Posterior cingulate gyrus (tissue), 11 donors: ENCODE measurements around the gene CD40LG.

Source experiments
- DNase-seq, 10 donors: peaks; one replicate each; pipeline versions ENCODE4 v3.0.0 to v3.0.0-alpha.2; 2020 to 2021; ENCODE audit warnings: mixed read lengths in 3 of 10
- intact Hi-C: fragments of 100-400 bp; cut with DNase I; formaldehyde crosslinking; loops from one replicate; pipeline ENCODE4 v1.15.1; 2023

CD40LG gene

DNA sequence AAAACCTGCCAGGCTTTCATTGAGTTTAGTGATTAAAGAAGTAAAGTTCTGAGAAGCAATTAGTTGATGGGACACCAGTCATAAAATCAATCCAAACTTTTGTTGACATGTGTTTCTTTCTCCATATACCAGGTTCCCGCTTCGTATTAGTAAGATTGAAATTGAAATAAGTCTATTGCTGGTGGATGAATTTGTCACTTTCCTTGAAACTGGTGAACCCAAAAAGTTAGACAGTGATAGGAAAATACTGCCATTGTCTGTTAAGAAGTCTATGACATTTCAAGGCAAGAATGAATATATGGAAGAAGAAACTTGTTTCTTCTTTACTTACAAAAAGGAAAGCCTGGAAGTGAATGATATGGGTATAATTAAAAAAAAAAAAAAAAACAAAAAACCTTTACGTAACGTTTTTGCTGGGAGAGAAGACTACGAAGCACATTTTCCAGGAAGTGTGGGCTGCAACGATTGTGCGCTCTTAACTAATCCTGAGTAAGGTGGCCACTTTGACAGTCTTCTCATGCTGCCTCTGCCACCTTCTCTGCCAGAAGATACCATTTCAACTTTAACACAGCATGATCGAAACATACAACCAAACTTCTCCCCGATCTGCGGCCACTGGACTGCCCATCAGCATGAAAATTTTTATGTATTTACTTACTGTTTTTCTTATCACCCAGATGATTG is at the start of gene CD40LG:
CD40LG (plus strand) TSS at position 482 of the 684 bp plus-strand sequence; CDS start at position 573, 91 bp downstream.
- intact Hi-C loops: no loop called here
- no peak for DNase-seq

DNA sequence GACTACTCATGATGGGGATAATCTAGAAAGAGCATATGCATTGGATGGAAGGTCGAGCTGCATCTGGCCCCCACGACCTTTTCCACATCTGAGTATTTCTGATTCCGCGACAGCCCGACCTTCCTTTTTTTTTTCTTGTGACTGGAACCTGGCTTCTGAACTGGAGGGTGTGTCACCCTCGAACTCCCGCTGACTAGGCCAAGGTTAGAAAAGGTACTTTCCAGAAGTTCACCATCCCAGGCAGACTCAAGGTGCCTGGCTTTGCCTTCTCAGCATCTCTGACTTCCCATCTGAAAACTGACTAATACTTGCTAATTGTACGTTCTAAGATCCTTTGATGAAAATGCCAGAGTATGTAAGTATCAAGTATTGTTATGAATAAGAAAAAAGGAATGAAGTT is 49.3 kb upstream of the CD40LG start:
- intact Hi-C loops: no loop called here

DNA sequence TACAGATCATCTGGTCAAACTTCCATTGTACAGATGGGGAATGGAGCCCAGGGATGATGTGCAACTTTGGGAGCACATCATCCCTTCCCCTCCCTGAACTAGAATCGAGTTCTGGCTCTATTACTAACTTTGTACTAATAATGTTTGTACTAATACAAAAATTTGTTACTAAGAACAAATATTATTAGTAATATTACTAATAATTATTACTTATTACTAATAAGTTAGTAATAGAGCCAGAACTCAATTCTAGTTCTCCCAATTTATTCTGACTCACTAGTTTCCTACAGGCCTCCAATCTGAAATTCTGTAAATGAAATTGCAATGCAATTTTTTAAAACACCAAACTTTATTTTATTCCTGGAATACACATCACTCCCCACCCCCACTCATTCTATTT is 47.9 kb upstream of the CD40LG start:
- no peak for DNase-seq
- intact Hi-C loops: loop anchor here (10.0 kb wide), 1 partner anchor 95 kb away; no protein-coding TSS in a partner anchor

More for the DNA sequence above, 49.3 kb upstream of the CD40LG start:
- no peak for DNase-seq

DNA sequence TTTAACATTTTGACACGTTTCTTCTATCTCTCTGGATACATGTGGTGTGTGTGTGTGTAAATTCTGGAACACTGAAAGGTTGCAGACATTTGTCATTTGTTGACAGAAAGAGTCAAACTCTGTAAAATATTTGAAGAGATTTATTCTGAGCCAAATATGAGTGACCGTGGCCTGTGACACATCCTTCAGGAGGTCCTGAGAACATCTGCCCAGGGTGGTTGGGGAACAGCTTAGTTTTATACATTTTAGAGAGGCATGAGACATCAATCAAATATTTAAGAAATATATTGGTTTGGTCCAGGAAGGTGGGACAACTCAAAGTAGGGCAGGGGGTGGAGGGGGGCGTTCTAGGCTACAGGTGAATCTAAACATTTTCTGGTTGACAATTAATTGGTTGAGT is 40.7 kb upstream of the CD40LG start:
- intact Hi-C loops: loop anchor here (10.0 kb wide), 1 partner anchor 88 kb away; no protein-coding TSS in a partner anchor
- DNase-seq: no peak

DNA sequence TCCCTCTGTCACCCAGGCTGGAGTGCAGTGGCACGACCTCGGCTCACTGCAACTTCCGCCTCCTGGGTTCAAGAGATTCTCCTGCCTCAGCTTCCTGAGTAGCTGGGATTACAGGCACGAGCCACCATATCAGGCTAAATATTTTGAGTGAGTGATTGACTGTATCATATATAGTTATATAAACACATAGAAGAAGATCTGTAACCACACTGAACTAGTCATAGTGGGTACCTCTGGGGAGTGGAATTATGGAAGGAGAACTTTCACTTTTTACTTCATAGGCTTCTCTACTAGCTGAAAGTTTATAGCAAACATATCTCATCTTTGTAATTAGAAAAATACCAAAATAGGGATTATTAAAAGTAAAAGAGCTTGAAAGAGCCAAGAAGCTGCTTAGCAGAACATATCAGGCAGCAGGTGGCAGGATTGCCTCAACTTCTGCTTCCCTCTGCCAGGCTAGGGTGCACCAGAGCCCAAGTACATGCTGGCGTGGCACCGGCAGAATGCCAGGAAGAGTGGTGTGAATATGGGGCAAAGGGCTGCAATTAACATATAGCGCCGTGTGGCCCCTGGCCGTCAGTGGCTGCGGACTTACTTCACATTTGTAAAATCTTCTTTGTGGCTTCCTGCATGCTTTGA is 39.5 kb upstream of the CD40LG start:
- DNase-seq: peak in 5 of 10 donors; percentile 7 to 27 (median 10)
- intact Hi-C loops: loop anchor here (10.0 kb wide), 1 partner anchor 86 kb away; no protein-coding TSS in a partner anchor

DNA sequence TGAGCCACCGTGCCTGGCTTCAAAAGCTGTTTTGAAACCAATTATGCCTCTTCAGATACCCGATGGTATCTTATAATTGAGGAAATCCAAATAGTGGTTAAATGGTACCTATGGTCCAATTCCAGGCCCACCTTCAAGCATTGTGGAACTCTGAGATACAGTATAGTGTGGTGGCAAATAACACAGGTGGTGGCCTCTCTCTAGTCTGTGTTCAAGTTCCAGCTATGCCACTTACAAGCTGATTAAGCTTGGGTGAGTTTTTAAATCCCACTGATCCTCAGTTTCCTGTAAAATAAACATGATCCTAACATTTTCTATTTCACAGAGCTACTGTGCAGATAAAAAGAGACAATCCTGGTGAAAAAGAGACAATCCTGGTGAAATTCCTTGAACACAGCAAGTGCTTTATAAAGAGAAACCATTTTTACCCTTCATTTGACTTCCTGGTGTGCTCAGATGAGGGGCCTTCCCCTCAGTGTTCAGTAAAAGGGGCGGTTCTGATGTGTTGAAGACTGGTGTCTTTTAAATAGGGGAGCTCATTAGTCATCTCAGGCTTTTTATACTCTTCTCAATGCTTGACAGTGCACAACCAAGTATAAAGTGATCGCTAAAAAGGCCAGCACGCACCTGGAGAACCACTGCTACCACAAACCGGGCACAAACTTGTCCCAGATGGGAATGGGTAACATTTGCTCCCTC is 30.8 kb upstream of the CD40LG start:
- intact Hi-C loops: no loop called here
- DNase-seq: no peak

DNA sequence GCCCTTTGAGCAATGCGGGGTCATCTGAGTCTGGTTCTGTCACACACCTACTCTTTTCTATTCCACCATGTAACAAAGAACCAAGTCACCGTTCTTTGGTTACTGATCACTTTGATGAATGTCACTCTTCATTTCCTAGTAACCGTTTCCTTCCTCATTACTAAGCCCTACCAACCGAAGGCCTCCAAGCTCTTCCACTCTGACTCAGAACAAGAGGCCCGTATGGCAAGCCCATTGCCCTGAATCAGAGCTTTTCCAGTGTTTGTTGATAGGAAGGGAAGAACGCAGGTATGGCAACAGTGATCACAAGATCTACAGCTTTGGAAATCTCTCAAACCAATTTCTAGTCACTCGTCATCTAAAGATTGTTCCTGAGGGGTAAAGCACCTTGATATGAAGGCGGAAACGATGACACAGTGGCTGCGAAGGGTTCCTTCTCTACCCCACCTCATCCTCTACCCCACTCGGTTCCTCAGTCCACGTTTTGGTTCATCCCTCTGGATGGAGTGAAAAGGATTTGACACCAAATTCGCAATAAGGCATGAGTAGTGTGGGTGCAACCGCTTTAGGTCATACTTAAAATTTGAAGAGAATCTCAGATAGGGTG is 28.0 kb upstream of the CD40LG start:
- no peak for DNase-seq
- intact Hi-C loops: no loop called here

DNA sequence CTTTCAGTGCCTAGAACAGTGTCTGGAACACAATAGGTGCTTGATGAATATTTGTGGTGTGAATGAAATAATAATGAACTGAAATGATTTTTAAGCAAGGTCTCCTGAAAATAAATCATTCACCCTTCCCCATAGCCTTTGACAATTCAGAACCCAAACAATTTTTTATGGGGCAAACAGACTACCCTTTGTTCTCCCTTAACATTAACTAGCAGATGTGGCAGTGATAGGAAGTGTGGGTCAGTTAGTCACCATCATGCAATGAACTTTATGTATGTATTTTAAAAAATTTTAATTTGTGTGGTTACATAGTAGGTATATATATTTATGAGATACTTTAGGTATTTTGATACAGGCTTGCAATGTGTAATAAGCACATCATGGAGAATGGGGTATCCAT is 27.2 kb upstream of the CD40LG start:
- no peak for DNase-seq
- intact Hi-C loops: no loop called here

DNA sequence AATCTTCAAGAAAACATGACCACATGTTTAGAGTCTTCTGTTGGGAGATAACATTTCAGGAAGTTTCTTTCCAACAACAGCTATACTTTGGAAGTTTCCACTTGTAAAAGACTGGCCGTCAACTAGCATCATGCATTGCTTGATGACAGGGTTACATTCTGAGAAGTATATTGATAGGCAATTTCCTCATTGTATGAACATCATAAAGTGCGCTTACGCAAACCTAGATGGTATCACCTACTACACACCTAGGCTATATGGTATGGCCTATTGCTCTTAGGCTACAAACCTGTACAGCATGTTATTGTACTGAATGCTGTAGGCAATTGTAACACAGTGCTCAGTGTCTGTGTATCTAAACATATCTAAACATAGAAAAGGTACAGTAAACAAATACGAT is 25.4 kb upstream of the CD40LG start:
- intact Hi-C loops: no loop called here

DNA sequence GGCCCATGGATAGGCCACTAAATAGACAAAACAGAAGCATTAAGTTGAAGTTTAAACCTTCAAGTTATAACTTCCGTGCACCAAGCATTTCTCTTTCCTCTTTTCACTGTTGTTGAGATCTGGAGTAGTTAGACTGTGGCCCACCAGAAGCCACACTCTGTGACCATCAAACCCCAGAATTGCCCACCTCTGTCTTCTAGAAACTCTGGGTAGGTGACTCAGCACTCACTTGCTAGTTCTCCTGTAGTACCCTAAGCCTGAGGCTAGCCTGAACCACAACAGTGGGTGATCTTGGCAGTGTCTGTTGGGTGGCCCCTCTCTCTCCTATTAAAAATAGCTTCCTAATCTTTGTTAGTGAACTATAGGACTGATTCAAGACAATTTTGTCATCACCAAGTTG is 24.6 kb upstream of the CD40LG start:
- no peak for DNase-seq
- intact Hi-C loops: no loop called here

More for the DNA sequence above, 25.4 kb upstream of the CD40LG start:
- DNase-seq: no peak

DNA sequence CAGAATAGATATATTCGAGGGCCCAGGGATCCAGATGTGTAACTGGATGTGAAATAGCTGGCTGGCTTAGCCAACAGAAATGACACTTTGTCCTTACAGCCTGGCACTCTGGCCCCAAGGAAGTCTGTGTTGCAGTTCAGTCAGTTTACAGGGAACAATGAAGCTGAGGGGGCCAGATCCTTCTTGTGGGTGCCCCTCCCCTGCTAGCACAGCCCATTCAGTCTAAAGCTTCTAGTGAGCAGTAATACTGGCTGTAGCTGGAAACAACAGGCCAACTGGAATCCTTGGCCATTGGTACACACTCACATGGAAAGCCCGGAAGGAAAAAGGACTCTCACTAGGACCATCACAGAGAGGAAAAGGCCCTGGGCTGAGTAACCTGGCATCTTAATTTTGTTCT is 22.7 kb upstream of the CD40LG start:
- no peak for DNase-seq
- intact Hi-C loops: no loop called here

DNA sequence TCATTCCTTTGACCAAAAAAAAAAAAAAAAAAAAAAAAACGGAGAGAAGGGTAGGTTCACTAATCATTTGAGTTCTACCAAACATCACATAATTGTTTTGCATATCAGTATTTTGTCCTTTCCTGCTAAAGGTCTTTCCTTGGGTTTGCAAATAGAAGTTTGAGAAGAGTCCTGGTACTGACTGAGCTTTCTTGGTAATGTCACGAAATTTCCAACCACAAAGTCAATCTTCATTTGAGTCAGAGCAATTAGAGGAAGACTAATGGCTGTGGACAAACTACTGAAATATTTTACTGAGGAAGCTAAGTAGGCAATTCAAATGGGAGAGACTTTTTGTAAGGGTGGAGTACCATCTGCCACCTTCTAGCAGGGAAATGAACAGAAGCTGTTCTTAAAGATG is 21.7 kb upstream of the CD40LG start:
- DNase-seq: no peak
- intact Hi-C loops: no loop called here

DNA sequence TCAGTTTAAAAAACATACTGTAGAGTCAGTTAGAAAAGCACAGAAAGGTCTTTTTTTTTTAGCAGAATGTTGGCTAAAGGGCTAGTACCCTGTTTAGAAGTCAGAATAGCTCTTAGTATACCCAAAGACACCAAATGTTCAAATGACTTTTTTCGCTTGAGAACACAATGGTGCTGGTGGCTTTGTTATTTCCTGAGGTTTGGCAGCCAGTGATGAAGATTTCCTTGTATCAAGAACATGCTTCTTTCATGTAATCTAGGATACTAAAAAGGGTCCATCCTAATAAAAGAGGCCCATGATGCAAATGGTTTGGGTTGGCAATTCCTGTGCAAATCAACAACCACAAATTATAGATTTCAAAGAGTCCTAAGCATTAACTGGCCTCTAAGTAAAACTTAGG is 21.1 kb upstream of the CD40LG start:
- intact Hi-C loops: no loop called here
- no peak for DNase-seq

DNA sequence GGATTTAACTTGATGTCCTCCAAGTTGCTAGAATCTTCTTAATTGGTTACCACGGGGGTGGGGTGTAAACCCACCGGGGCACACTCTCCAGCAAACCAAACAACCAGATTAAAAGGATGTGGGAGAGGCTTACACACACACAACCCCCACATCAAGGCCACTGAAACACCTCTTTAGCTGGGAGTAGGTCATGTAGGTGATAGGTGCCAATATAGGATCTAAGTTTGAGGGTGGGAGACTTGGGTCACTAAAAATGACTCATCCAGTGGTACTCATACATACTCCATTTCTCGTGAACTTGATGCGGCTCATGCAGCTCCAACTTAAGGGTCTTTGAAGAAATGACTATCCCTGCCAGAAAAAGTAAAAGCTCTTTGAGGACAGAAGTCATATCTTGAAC is 20.5 kb upstream of the CD40LG start:
- intact Hi-C loops: no loop called here
- no peak for DNase-seq

DNA sequence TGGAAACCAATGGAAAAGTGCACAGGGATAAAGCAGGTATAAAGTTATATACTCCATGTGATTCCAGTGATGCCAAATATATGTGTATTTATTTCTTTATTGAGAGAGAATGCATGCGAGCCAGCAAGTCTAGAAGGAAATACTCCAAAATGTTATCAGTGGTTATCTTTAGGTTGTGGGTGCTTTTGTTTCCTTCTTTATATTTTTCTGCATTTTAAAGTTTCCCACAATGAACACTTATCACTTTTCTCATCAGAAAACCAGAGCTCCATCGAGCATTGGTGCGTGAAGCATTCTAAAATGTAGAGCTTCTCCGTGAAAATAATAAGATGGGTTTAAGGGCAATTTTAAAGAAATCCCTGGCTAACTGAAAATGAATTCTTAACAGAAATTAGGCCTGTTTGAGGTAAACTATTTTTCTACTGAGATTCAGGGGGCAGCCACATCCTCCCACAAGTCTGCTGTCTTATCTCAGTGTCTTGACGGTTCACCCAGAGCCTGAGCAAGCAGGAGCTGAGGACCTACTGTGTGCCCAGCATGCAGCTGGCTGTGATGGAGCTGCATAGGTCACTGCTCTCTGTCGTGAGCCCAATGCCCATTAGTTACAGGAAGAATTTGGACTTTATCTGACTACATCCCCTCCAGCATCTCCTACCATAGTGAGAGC is 18.7 kb upstream of the CD40LG start:
- intact Hi-C loops: no loop called here

DNA sequence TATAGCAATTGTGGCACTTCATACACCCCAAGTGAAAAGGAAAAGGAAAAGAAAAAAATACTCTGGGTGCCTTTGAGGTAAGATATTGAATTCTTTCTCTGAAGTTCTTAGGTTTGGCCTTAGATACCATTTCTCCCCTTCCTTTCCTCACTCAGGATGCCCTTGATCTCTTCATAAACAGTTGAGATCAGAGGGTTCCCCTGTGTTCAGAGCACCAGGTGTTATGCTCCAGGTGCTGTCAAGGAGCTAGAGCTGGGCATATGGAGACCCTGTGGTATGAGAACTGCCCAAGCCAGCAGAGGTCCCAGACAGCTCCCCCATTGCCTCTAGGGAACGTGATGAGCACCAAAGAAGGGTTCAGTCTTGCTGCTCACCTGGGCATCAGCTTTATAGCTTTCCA is 17.1 kb upstream of the CD40LG start:
- no peak for DNase-seq
- intact Hi-C loops: no loop called here

More for the DNA sequence above, 18.7 kb upstream of the CD40LG start:
- DNase-seq: no peak

DNA sequence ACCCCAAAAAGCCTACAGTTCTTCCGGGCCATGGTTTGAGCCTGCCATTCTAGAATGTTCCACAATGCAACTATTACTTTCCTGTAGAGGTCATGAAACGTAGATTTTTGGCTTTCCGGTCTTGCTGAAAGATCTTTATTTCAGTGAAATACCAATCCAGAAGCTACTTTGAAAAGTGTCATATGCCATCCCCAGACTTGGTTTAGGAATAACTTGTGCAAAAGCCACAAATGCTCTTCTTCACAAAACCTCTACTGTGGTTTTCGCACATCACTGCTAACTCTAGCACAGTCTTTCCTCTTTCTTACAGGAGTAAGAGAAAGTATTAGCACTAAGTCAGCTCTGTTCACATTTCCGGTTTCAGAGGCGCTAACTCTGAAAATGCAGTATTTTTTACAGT is 12.7 kb upstream of the CD40LG start:
- intact Hi-C loops: no loop called here
- DNase-seq: no peak

DNA sequence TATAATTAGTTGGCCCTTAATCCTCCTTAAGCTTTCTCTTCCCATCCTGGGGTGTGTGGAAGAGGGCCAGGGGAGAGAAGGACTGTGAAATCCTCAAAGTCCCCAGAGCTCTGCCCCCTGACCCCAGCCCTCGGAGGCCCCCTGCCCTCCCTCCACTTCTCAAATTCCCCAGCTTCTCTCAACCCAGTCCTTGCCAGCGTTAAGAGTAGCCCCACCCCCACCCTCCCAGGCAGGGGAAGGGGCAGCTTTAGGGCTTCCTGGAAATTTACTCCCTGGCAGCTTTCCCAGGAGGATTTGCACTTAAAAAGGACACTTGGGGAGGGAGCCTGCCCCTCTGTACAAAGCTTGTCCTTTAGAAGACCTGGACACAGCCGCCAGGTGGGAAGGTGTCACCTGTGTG is 11.8 kb upstream of the CD40LG start:
- intact Hi-C loops: no loop called here
- no peak for DNase-seq

DNA sequence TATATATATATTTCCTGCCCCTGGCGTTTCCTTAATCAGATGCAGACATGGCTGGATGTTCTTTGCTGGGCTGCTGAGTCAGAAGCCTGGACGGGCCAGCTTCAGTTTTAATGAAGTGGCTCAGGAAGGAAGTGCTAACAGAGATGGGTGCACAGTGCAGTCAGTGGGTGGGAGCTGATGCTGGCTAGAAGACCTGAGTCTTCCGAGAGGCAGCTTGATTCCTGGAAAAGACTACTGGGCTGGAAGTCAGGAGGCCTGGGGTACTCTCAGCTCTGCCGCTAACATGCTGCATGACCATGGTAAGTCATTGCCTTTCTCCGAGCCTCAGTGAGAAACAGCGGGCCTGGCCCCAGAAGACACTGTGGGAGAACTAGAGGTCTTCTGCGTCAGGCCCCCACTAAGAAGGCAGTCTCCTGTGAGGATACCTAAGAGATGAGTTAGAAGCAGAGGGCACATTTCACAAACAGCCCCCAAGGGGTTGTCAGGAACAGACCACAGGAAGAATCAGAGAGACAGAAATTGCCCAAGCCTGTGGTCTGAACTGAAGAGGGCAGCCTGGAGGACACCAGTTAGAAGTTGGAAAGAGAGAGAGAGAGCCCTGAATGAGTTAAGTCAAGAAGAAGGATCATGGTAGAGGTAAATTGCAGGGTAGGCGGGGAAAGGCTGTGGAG is 8.3 kb upstream of the CD40LG start:
- DNase-seq: no peak
- intact Hi-C loops: no loop called here

DNA sequence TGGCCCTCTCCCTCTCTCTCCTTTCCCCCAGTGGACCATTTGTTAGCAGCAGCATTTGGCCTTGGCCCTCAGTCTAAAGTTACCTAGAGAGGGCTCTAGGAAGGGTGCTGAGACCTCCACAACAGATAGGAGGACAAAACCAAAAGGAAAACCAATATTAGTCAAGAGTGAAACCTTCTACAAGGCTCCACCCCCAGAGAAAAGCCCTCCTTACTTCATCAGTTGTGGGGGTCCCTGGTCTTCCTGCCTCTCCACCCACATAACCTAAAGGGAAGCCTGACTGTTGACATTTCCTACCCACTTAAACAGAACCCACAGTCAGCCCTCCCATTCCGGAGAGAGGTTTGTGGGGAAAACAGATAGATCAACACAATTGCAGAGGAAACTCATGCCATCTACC is 4.7 kb upstream of the CD40LG start:
- intact Hi-C loops: no loop called here

More for the DNA sequence above, 4.7 kb upstream of the CD40LG start:
- no peak for DNase-seq
